ENCODE measurements around the gene DOCK4.

Gene DOCK4

DNA sequence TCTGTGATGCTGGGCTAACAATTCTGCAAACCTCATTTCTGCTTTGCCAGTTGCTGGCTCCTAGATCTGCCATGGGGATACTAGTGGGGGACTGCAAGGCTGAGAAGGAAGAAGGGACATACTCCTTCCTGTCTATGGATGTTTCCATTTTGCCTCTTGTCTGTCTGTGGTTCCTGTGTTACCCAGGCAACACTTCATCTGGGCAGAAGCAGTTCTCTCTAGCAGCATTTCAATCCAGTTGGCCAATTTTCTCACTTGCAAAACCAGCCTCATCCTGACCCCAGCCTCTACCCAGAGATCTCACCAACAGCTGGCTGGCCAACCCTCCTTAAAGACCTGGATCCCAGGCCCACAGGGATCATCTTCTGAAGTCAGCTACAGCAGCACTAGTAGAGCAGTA lies 131.7 kb downstream of the DOCK4 start:
- DNase-seq (ENCODE audit: low spot score): no peak

- DNase-seq (ENCODE audit: low spot score): no peak
Measured at GRCh38 chr7:112073530-112073929, 132.7 kb downstream of the DOCK4 start.

GRCh38 chr7:112072541-112073245 lies 133.5 kb downstream of the DOCK4 start:
- DNase-seq (ENCODE audit: low spot score): no peak

GRCh38 chr7:112071856-112072255 lies 134.3 kb downstream of the DOCK4 start:
- DNase-seq (ENCODE audit: low spot score): no peak

DNA sequence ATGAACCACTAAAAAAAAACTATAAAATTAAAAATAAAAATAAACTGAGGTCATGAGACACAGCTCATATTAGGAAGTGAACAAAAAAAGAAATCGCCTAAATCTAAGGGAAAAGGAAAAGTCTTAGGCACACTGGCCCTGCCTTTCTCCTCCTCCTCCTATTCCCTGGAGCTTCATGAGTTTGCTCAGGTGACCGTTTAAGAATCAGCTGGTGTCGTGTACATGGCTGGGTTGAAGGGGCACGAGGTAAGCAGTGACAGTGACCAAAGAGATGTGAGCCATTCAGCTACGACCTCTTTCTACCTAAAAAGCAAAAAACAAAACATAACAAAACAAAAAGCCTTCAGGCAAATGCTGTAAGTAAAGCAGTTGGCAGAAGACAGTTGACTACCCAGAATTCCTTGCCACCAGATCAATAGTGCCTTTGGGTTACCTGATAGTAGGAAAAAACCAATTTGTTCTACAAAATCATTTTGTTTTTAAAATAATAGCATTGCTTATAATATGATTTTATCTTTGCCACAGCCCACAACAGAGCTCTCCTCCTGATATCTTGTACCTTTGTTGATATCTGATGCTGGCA lies 135.4 kb downstream of the DOCK4 start:
- DNase-seq (ENCODE audit: low spot score): no peak

DNA sequence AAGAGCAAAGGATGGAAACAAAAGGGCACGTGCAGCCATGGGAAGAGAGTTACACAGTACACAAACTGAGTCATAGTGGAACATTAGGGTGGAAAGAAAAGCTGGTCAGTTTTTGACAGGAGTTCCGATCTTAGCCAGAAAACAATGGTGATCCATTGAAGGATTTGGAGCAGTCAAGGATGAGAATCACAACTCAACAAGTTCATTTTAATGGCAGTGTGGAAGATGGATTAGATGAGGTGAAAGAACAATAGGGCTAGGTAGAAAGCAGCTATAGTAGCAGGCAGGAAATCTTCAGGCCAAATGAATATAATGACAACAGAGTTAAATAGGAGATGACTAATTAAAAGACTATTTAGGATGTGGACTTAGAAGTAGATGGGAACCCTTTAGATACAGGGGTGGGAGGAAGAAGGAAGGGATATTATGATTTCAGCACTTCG lies 136.3 kb downstream of the DOCK4 start:
- DNase-seq (ENCODE audit: low spot score): no peak

DNA sequence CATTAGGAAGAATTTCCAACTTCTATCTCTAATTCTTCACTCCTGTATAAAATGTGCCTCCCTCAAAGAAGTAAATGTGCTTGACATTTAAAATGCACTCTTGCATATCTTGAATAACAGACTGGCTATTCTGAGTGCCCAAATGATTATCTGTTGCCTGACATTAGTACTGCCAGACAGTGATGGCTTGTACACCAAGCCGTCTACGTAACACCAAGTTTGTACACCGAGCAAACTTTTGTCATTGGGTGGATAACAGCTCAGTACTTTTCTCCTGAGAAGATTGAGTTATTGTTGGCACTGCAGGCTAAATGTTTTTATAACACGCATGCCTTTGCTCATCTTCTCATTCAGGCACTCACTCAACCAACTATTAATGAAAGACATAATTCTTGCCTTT lies 137.2 kb downstream of the DOCK4 start:
- DNase-seq (ENCODE audit: low spot score): no peak

DNA sequence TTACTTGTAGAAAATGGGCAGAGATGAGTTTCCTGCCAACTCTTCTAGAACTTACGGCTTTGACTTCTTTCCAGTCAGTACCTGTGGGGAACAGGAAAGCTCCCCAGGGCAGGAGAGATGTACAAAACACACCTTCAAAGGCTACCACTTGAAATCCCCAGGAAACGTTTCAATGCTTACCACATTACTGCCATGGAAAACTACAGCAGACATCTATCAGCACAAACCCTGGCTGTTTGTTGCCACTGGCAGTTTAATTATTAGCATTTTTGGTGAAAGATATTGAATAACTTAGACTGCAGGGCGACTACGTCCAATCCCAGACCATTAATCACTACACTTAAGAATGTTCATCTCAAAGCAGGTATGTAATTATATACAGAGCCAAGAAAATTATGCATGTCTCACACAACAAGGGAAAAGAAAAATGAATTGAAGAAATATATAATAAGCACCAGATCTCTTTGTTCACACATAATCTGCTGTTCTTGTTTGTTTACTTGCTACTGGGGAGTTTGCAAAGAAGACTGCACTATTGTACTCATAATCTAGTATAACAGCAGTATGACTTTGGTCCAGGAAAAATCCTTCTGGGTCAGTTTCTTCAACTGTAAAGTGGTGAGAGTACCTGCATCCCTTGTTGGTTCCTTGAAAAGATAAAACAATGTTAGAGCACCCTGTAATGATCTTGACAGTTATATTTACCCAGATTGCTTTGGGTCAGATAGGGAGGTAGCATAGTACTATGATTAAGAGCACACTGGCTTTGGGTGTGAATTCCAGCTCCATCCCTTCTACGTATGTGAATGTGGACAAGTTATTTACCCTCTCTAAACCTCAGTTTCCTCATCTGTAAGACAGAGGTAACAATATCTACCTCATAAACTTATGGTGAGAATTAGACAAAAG lies 138.3 kb downstream of the DOCK4 start:
- DNase-seq (ENCODE audit: low spot score): no peak

GRCh38 chr7:112067200-112067599 lies 139.0 kb downstream of the DOCK4 start:
- DNase-seq (ENCODE audit: low spot score): no peak

- no peak for DNase-seq (ENCODE audit: low spot score)
Measured at GRCh38 chr7:112065758-112066157, 140.4 kb downstream of the DOCK4 start.

- no peak for DNase-seq (ENCODE audit: low spot score)
Measured at GRCh38 chr7:112064627-112065385, 141.4 kb downstream of the DOCK4 start.

GRCh38 chr7:112063974-112064373 lies 142.2 kb downstream of the DOCK4 start:
- no peak for DNase-seq (ENCODE audit: low spot score)

GRCh38 chr7:112061051-112061450 lies 145.1 kb downstream of the DOCK4 start:
- no peak for DNase-seq (ENCODE audit: low spot score)

DNA sequence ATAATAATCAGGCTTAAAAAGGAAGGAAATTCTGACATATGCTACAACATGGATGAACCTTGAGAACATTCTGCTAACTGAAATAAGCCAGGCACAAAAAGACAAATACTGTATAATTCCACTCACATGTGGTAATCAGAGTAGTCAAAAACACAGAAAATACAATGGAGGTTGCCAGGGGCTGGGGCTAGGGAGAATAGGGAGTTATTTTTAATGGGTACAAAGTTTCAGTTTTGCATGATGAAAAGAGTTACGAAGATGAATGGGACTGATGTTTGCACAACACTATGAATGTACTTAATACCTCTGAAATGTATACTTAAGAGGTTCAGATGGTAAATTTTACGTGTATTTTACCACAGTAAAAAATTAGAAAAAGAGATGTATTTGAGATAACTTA lies 145.6 kb downstream of the DOCK4 start:
- no peak for DNase-seq (ENCODE audit: low spot score)

DNA sequence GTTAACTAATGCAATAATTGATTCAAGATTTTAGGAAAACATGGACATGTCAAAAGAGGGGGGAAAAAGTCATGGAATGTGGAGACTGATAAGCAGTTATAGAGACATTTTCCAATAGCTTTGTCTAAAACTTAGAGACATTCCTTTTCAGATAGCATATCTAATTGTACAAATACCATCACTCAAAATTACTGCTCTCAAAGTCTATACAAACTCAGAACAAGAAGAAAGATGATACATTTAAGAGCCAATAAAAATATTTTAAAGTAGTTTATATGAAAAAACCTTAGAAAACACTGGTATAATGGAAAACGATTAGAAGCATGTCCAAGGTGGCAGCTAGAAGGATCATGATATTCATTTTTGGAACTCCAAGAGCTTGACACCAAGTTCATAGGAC lies 146.5 kb downstream of the DOCK4 start:
- no peak for DNase-seq (ENCODE audit: low spot score)

DNA sequence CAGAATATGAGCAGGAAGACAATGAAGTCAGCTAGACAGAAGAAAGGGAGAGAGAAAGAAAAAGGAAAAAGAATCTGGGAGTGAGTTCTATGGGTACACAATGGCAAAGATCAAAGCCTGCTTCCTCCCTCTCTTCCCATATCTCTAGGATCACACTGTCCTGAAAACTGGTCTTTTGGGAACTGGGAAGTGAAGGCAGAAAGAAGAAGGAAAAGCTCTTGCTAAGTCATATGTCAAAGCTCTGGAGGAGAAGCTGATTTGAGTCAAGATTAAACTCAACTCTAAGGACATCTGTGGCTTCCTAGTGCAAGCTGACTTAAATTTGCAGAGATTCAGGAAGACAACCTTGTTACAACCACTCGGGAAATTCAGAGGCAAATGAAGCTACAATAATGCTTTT lies 147.5 kb downstream of the DOCK4 start:
- DNase-seq (ENCODE audit: low spot score): no peak

- DNase-seq (ENCODE audit: low spot score): no peak
Measured at GRCh38 chr7:112056409-112056808, 149.8 kb downstream of the DOCK4 start.

DNA sequence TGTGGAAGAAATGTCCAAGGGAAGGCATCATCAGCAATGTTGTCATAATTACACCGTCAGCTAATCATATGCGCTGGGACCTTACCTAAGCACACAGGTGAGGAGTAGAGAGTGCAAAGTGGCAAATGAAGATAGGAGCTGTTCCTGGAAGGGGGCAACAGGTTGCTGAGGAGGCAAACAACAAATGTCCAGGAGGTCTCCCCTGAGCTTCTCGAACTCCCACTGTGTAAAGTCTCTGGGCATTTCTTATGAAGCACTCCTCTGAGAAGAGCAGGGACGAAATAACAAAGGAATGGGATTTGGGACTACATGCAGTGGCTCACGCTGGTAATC lies 152.5 kb downstream of the DOCK4 start:
- DNase-seq (ENCODE audit: low spot score): no peak

DNA sequence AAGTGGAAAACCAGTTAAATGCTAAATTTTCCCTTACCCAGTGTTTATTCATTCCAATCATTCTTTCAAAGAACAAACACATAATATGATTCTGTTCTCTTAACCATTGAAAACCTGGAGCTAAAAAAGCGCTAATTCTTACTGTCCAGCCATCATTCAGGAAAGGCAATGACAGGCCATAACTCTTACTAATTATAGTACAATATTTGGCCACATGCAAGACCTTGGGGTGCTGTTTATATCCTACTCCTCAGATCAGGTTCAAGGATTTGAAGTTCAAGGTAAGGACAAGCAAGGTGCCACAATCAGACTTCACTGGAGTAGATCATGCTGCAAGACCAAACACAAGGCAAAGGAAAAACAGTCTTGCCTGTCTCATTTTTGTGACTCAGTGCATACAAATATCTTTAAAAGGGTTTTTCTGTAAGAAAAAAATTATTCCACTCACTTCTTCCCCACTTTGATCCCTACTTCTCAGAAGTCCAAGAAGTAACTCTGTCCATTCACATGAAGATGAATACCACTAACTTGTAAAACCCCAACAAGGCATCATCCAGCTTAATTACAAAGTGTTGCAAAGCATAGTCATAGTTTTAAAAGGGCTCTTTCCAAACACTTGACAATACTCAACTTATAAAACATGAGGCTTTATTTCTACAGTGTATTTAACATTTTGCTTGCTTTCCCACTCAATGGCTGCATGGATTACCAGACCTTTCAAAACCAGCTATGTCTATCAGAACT lies 153.0 kb downstream of the DOCK4 start:
- no peak for DNase-seq (ENCODE audit: low spot score)

- DNase-seq (ENCODE audit: low spot score): no peak
Measured at GRCh38 chr7:112052498-112052897, 153.7 kb downstream of the DOCK4 start.

DNA sequence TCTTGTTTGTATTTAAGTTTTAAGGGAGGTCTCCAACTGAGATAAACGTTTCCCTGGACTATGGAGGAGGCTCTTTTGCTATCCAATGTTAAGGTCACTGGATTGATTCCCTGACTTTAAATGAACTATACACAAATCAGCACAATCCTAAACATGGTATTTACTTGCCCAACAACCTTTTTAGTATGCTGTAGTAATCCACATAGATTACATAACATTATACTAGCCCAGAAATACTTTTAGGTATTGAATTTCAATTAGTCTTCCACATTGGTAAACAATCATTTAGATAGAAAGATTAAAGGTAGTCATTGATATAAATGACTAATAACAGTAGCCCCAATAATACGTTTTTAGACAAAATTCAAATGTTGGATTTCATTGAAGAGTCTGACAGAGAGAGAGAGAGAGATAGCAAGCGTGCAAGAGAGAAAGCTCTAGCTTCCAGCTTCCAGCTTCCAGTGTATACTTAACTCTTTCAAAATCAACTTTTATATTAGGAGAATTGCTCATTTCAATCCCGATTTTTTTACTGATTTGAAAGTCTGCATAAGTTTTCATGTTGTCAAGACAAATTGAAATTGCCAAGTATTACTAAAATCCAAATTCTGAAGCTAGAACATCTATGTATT lies 155.8 kb downstream of the DOCK4 start:
- DNase-seq (ENCODE audit: low spot score): no peak

Data from NAMALWA (cell line).